Measurements from ENCODE around the gene GIMAP5. TPM values are rescaled to one million over a fixed set of nuclear protein-coding genes. Genes with fewer than 3 reads are reported as not detected.
A peak's percentile ranks its signal among the peaks of the same experiment; 100 is the strongest.
"Not testable (repeated sequence)": the region's sequence is repeated elsewhere in the genome, so short reads cannot be mapped to it uniquely, and the experiment has no call there.

GIMAP5 gene
- total and polyA plus RNA-seq, 5 experiments from 2014 or later: 320 to 506 (median 364) TPM

DNA sequence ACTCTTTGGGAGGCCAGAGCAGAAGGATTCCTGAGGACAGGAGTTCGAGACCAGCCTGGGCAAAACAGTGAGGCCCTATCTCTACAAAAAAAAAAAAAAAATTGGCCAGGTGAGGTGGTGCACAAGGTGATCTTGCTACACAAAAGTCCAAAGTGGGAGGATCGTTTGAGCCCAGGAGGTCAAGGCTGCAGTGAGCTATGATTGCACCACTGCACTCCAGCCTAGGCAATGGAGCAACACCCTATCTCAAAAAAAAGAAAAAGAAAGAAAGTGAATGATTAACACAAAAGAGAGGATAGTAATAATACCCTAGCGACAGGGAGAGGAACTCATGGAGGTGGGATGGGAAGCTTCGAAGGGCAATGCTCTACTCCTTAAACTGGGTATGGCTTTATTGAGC, 32.5 kb downstream of the GIMAP5 start:
- H3K4me1 Mint-ChIP-seq: peaks cover 0 to 2% (median 0%) of the 10 kb centered on the region in 4 donors
- peaks cover 0 to 9% (median 9%) of the 10 kb centered on the region in 3 donors for H3K36me3 Mint-ChIP-seq
- no peak overlapping the region for H3K27ac Mint-ChIP-seq
- POLR2A ChIA-PET: interaction anchor here (0.8 kb wide), 1 partner anchor 364 kb away, joined by 3 read pairs; a partner anchor contains a TSS
- no peak for ATAC-seq
- no peak overlapping the region for H3K4me3 Mint-ChIP-seq
- no peak for DNase-seq
- peaks cover 0 to 2% (median 0%) of the 10 kb centered on the region in 5 donors for H3K27me3 Mint-ChIP-seq
- peaks cover 0 to 21% (median 10%) of the 10 kb centered on the region in 9 donors for H3K9me3 Mint-ChIP-seq

DNA sequence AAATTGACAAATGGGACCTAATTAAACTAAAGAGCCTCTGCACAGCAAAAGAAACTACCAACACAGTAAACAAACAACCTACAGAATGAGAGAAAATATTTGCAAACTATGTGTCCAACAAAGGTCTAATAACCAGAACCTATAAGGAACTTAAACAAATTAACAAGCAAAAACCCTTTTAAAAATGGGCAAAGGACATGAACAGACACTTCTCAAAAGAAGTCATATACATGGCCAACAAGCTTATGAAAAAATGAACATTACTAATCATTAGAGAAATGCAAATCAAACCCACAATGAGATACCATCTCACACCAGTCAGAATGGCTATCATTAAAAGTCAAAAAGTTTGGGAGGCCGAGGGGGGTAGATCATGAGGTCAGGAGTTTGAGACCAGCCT, 36.9 kb downstream of the GIMAP5 start:
- H3K36me3 Mint-ChIP-seq, H3K27ac Mint-ChIP-seq, POLR2A ChIA-PET, DNase-seq, H3K27me3 Mint-ChIP-seq, ATAC-seq, H3K4me3 Mint-ChIP-seq, H3K4me1 Mint-ChIP-seq: not testable (repeated sequence)
- H3K9me3 Mint-ChIP-seq: peaks cover 0 to 21% (median 12%) of the 10 kb centered on the region in 9 donors

DNA sequence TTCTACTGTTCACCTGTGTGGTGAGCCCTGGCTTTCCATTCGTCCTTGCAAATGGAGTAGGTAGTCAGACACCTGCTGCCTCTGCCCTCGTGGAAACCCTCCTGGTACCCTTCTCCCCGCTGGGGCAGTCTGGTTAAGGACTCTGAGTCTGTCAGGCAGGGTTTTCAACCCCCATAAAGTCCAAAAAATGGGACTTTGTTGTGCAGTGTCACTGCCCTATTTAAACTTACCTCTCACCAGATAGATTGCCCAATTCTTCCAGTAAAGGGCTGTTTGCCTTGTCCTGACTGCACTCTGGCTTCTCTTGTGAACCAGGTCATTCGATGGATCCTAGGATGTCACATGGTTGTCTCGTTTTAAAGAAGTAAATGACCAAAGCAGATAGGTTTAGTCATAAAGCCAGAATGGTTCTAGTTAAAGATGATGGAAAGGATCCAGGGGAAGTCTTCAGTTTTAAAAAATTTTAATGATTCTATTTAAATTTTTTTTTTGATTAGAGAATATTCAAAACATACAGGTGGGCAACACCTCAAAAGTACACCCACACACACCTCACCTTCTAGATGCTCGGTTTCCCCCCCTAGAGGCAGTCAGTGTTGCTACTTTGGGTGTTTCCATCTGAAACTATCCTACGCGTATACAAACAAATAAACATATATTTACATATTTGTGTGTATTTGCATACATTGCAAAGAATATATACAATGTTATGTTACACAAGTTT, 41.0 kb downstream of the GIMAP5 start:
- ATAC-seq: peak in 1 of 2 donors; percentile 20
- Mint-ChIP-seq H3K27me3 (peaks cover under 1 to 14% (median 4%) of the 10 kb centered on the region in 5 donors), H3K4me1 (peaks cover 2 to 8% (median 5%) of the 10 kb centered on the region in 4 donors), H3K4me3 (no peak overlapping the region), H3K9me3 (peaks cover 0 to 15% (median 10%) of the 10 kb centered on the region in 9 donors), H3K36me3 (peaks cover 0 to 9% (median 7%) of the 10 kb centered on the region in 3 donors), H3K27ac (peak overlapping the region in 2 of 10 donors; percentile 25 to 63)
- POLR2A ChIA-PET: no interaction called here
- no peak for DNase-seq

DNA sequence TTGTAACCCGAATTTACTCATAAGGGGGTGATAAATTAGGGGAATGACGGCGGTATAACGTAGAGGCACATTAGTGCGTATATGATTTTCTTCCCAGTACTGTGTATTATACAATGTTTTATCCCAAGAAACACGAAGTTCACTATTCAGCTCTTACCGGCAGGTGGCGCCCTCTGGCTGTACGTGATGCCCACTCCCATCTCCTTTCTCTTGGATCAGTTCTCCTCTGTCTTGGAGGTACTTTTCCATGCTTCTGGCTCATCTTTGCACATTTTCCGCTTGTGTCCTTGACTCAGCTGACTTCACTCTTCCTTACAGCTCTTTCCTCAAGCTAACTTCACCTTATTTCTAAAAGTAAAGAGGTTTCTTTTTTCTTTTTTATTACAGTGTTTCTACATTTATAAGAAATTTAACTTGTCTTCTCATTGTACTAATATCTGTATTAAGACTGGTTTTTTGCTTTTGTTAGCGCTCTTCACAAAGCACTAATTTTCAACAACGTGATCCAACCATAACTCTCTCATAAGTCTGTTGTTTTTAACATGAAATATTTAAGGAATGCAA, 41.6 kb downstream of the GIMAP5 start:
- H3K9me3 Mint-ChIP-seq: peaks cover 0 to 9% (median 5%) of the 10 kb centered on the region in 9 donors
- H3K36me3 Mint-ChIP-seq: peaks cover 0 to 4% (median 4%) of the 10 kb centered on the region in 3 donors
- H3K27me3 Mint-ChIP-seq: peaks cover 1 to 14% (median 4%) of the 10 kb centered on the region in 5 donors
- DNase-seq (peak; percentile 47 to 80 (median 64)), ATAC-seq (peak; percentile 66 to 75)
- no peak overlapping the region for H3K27ac Mint-ChIP-seq
- POLR2A ChIA-PET: no interaction called here
- H3K4me3 Mint-ChIP-seq: no peak overlapping the region
- peaks cover 2 to 8% (median 5%) of the 10 kb centered on the region in 4 donors for H3K4me1 Mint-ChIP-seq

DNA sequence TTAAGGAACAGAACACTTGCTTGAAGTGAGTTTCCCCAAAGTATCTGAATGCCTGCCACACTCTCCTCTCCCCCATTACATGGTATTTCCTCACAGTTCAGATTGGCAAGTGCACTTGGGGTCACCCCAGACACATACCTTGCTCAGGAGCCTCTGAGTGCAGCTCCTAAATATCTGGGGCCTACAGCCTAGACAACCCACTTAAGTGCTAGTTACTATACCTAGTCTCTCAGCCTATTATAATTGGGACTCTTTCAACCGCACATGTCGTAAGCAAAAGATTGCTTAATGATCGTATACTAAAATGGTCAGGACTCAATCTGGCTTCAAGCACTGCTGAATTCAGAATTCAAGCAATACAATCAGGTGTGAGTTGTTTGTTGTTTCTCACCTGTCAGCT, 43.1 kb downstream of the GIMAP5 start:
- no peaks in the 10 kb centered on the region for H3K36me3 Mint-ChIP-seq
- ATAC-seq (no peak), DNase-seq (no peak)
- H3K27me3 Mint-ChIP-seq: peaks cover 1 to 14% (median 8%) of the 10 kb centered on the region in 5 donors
- no peak overlapping the region for H3K27ac Mint-ChIP-seq
- H3K4me1 Mint-ChIP-seq: peaks cover 2 to 8% (median 5%) of the 10 kb centered on the region in 4 donors
- H3K9me3 Mint-ChIP-seq: no peaks in the 10 kb centered on the region
- POLR2A ChIA-PET: no interaction called here
- no peak overlapping the region for H3K4me3 Mint-ChIP-seq

DNA sequence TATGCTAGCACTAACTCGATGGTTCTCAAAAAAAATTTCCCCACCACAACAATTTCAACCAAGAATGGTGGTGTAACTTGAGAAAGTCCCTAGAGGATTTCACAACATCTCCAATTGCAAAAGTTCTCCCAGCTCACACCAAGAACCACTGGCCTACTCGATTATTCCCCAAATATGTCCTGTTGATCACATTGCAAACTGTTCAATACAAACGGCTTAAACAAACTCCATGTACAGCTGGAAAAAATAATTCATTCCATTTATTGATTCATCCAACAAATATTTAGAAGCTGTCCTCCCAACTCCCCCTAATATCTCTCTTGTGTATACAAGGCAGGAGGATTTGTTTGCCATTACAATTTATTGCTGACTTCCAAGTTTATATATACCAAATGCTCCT, 43.9 kb downstream of the GIMAP5 start:
- DNase-seq (no peak), ATAC-seq (no peak)
- H3K4me3 Mint-ChIP-seq: no peak overlapping the region
- POLR2A ChIA-PET: no interaction called here
- no peaks in the 10 kb centered on the region for H3K36me3 Mint-ChIP-seq
- peak overlapping the region in 1 of 10 donors; percentile 17 for H3K27ac Mint-ChIP-seq
- H3K27me3 Mint-ChIP-seq: peaks cover 1 to 14% (median 14%) of the 10 kb centered on the region in 5 donors
- peaks cover 2 to 8% (median 5%) of the 10 kb centered on the region in 4 donors for H3K4me1 Mint-ChIP-seq
- H3K9me3 Mint-ChIP-seq: no peaks in the 10 kb centered on the region

DNA sequence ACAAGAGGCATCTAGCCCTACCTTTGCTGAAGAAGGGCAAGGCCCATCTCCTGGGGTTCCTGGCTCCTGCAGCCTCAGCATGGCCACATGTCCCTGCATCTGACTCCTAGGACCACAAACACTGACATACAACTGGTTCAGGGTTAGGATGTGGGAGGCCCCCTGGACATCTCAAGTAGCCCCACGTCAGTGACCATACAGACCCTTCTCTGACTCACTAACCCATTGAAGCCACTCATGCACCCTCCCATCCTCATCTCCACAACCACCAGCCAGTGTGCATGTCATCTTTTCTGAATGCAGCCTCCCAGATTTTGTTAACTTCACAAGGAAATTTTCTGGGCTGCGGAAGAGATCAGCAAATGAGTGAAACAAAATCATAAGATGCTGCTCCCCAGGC, 44.7 kb downstream of the GIMAP5 start:
- no peaks in the 10 kb centered on the region for H3K36me3 Mint-ChIP-seq
- no peak overlapping the region for H3K27ac Mint-ChIP-seq

DNA sequence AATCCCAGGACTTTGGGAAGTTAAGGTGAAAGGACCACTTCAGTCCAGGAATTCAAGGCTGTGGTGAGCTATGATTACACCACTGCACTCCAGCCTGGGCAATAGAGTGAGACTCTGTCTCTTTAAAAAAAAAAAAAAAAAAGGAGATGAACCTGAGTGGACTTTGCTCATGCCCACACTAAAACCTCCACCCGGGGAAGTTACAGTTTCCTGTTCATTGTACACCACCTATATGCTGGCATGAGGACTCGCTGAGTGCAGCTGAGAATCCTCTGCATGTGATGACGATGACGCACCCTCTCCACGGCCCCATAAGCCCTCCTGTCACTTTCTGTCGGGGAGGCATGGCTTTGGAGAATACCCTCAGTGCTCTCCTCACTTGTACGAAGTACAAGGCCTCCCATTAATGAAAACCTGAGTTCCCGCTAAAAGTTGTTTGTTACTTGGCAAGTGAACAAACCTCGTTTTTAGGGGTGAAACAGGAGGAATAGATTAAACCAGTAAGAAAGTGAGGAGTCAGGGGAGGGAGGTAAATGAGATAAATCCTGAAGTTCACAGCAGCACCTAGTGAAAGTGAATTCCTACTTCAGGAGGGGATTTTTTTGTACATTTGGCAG, 47.0 kb downstream of the GIMAP5 start:
- Mint-ChIP-seq H3K4me3 (no peak overlapping the region), H3K36me3 (no peaks in the 10 kb centered on the region), H3K27me3 (peaks cover 1 to 18% (median 14%) of the 10 kb centered on the region in 5 donors), H3K27ac (no peak overlapping the region), H3K4me1 (peaks cover 0 to 13% (median 0%) of the 10 kb centered on the region in 4 donors), H3K9me3 (no peaks in the 10 kb centered on the region)
- DNase-seq (no peak), ATAC-seq (no peak)
- POLR2A ChIA-PET: no interaction called here

More for the DNA sequence above, 44.7 kb downstream of the GIMAP5 start:
- Mint-ChIP-seq H3K4me1 (peaks cover 2 to 8% (median 5%) of the 10 kb centered on the region in 4 donors), H3K27me3 (peaks cover 1 to 14% (median 14%) of the 10 kb centered on the region in 5 donors), H3K9me3 (no peaks in the 10 kb centered on the region), H3K4me3 (no peak overlapping the region)
- POLR2A ChIA-PET: no interaction called here
- ATAC-seq (no peak), DNase-seq (no peak)

DNA sequence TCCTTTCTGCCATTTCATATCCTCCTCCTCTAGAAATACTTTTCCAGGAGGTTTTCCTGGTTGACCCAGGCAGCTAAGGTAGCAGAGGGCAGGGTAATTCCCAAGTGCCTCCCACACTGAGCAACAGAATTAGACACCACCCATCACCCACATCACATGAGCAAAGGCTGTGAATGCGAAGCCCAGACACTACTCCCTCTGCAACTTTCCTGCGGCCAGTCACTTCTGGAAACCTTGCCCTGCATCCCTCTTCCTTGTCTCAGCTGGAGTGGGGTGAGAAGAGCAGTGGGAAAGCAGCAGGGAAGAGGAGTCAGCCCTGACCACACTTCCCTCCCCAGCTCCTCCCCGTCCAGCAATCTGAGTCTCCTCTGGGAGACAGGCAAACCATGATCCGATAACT, 47.7 kb downstream of the GIMAP5 start:
- no peak for DNase-seq
- H3K27ac Mint-ChIP-seq: no peak overlapping the region
- POLR2A ChIA-PET: no interaction called here
- no peaks in the 10 kb centered on the region for H3K36me3 Mint-ChIP-seq
- peaks cover 1 to 18% (median 14%) of the 10 kb centered on the region in 5 donors for H3K27me3 Mint-ChIP-seq
- H3K9me3 Mint-ChIP-seq: no peaks in the 10 kb centered on the region
- peaks cover 0 to 13% (median 0%) of the 10 kb centered on the region in 4 donors for H3K4me1 Mint-ChIP-seq
- no peak for ATAC-seq
- no peak overlapping the region for H3K4me3 Mint-ChIP-seq

DNA sequence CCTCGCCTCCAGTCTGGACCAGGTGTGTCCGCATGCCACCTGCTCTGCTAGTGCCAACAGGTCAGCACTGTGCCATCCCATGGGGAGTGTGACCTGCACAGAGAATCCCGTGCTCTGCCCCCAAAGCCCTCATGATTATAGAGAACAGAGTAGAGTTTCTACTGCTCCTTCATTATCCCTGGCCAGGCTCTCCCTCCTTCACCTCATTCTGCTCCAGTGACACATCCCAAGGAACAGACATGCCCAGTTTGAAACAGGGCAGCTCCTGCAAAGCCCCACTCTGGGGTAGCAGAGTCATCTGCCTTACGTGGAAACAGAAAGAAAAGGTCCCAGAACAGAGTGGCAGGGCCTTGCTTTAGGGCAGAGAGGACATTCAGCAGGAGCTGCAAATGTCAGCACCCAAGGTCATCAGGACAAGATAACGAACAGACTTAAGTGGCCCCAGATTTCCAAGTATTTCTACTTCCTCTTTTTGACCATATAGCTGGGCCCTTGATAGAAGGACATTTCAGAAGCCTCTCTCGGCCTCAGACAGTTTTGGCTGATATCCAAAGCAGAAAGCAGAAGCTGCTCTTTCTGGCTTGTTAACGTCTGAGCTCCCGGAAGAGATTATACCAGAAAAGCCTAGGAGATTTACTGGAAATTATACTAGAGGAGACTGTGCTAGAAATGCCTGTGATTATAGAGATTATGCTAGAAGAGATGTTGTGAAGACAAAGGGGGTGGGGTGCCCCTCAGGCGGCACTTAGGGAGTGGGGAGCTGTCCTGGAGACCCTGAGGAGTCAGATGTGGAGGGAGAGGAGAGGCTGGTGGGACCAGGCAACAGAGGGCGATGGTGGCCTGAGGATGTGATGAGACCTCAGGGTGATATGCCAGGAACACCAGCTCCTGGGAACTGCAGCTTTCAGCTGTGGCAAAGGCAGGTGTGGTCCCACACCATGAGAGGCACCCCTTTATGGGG, 50.4 kb downstream of the GIMAP5 start:
- ATAC-seq: no peak
- POLR2A ChIA-PET: no interaction called here
- peak overlapping the region in 1 of 10 donors; percentile 41 for H3K27ac Mint-ChIP-seq

DNA sequence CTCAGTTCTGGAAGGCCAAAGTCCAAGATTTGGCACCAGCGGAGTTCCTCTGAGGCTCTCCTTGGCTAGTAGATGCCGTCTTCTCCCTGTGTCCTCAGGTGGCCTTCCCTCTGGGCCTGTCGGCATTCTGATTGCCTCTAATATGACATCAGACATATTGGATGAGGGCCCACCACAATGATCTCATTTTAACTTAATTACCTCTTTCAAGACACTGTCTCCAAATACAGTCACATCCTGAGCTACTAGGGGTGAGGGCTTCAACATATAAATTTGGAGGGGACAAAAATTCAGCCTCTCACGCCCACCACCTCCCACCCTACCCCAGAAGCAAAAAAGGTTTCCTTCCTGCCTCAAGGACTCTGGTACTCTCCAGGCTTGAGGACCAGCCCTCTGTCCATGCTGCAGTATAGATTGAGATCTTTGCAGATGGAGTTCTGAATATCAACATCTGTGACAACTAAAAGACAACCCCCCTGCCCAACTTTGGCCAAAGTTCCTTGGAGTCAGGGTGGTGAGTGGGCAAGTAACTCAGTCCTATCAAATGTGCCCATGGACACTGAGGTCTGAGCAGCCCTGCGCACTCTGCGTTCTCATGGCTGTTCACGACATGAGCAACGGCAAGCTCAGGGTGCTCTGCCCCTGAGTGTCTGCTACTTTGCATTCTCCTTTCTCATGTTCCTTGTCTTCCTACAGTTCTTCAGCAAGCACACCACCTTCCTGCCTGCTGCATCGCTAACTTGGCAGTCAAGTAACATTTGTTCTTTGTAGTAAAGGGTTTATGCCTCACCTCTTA, 51.5 kb downstream of the GIMAP5 start:
- Mint-ChIP-seq H3K4me1 (peaks cover 0 to 8% (median 0%) of the 10 kb centered on the region in 4 donors), H3K27me3 (peaks cover 0 to 23% (median 7%) of the 10 kb centered on the region in 5 donors), H3K4me3 (no peak overlapping the region), H3K9me3 (no peaks in the 10 kb centered on the region), H3K36me3 (no peaks in the 10 kb centered on the region), H3K27ac (peak overlapping the region in 1 of 10 donors; percentile 32)
- ATAC-seq (no peak), DNase-seq (no peak)
- POLR2A ChIA-PET: no interaction called here

More for the DNA sequence above, 50.4 kb downstream of the GIMAP5 start:
- Mint-ChIP-seq H3K4me1 (peaks cover 0 to 8% (median 0%) of the 10 kb centered on the region in 4 donors), H3K36me3 (no peaks in the 10 kb centered on the region), H3K9me3 (no peaks in the 10 kb centered on the region), H3K27me3 (peaks cover 0 to 23% (median 11%) of the 10 kb centered on the region in 5 donors), H3K4me3 (no peak overlapping the region)
- no peak for DNase-seq

Measured in naive thymus-derived CD8-positive, alpha-beta T cell (primary cell).